ENCODE data around the gene GDF15. TPM values are rescaled to one million over a fixed set of nuclear protein-coding genes. Genes with fewer than 3 reads are reported as not detected.

Gene GDF15
- polyA plus RNA-seq, 1 donor from 2014 or later = not detected

- Histone ChIP-seq H3K36me3 (ENCODE audit: insufficient read depth, low read length) (no peaks in the 10 kb centered on the region), H3K27ac (ENCODE audit: low read length) (peak overlapping the region; percentile 92), H3K9me3 (ENCODE audit: low read length) (no peaks in the 10 kb centered on the region), H3K4me2 (ENCODE audit: low read length) (peak overlapping the region; percentile 44), H3K4me3 (ENCODE audit: low read length) (peak overlapping the region; percentile 70), H4K20me1 (ENCODE audit: insufficient read depth) (no peaks in the 10 kb centered on the region), H3K27me3 (ENCODE audit: insufficient read depth, low read depth, low read length) (no peaks in the 10 kb centered on the region), H3K9ac (ENCODE audit: low read length) (peak overlapping the region; percentile 75), H3F3A (ENCODE audit: insufficient read depth, low read length, poor library complexity, severe bottlenecking) (no peaks in the 10 kb centered on the region), H2AFZ (ENCODE audit: low read depth, low read length) (no peak overlapping the region), H3K9me2 (ENCODE audit: insufficient read depth, low read length) (no peaks in the 10 kb centered on the region), H3K79me2 (replicated peaks; ENCODE audit: insufficient read depth, low read length) (no peaks in the 10 kb centered on the region)
- TF ChIP-seq, protein P1, sequence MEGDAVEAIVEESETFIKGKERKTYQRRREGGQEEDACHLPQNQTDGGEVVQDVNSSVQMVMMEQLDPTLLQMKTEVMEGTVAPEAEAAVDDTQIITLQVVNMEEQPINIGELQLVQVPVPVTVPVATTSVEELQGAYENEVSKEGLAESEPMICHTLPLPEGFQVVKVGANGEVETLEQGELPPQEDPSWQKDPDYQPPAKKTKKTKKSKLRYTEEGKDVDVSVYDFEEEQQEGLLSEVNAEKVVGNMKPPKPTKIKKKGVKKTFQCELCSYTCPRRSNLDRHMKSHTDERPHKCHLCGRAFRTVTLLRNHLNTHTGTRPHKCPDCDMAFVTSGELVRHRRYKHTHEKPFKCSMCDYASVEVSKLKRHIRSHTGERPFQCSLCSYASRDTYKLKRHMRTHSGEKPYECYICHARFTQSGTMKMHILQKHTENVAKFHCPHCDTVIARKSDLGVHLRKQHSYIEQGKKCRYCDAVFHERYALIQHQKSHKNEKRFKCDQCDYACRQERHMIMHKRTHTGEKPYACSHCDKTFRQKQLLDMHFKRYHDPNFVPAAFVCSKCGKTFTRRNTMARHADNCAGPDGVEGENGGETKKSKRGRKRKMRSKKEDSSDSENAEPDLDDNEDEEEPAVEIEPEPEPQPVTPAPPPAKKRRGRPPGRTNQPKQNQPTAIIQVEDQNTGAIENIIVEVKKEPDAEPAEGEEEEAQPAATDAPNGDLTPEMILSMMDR (IDR thresholded peaks at IDR 0.05; ENCODE audit: poor library complexity, severe bottlenecking) = no peak
- TF ChIP-seq TAF1 (IDR thresholded peaks at IDR 0.05; ENCODE audit: low read depth) (no peak), POLR2AphosphoS5 (IDR thresholded peaks at IDR 0.05) (no peak), EP300 (conservative IDR thresholded peaks at IDR 0.05; ENCODE audit: poor library complexity, severe bottlenecking) (no peak), RAD21 (conservative IDR thresholded peaks at IDR 0.05) (no peak), SMC3 (conservative IDR thresholded peaks at IDR 0.05; ENCODE audit: poor library complexity) (no peak), MXI1 (conservative IDR thresholded peaks at IDR 0.05; ENCODE audit: poor library complexity, severe bottlenecking) (no peak), EZH2 (IDR thresholded peaks at IDR 0.05; ENCODE audit: borderline replicate concordance, insufficient read depth, low read length, poor library complexity, severe bottlenecking) (no peak)
- TF ChIP-seq, protein P2, sequence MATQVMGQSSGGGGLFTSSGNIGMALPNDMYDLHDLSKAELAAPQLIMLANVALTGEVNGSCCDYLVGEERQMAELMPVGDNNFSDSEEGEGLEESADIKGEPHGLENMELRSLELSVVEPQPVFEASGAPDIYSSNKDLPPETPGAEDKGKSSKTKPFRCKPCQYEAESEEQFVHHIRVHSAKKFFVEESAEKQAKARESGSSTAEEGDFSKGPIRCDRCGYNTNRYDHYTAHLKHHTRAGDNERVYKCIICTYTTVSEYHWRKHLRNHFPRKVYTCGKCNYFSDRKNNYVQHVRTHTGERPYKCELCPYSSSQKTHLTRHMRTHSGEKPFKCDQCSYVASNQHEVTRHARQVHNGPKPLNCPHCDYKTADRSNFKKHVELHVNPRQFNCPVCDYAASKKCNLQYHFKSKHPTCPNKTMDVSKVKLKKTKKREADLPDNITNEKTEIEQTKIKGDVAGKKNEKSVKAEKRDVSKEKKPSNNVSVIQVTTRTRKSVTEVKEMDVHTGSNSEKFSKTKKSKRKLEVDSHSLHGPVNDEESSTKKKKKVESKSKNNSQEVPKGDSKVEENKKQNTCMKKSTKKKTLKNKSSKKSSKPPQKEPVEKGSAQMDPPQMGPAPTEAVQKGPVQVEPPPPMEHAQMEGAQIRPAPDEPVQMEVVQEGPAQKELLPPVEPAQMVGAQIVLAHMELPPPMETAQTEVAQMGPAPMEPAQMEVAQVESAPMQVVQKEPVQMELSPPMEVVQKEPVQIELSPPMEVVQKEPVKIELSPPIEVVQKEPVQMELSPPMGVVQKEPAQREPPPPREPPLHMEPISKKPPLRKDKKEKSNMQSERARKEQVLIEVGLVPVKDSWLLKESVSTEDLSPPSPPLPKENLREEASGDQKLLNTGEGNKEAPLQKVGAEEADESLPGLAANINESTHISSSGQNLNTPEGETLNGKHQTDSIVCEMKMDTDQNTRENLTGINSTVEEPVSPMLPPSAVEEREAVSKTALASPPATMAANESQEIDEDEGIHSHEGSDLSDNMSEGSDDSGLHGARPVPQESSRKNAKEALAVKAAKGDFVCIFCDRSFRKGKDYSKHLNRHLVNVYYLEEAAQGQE (IDR thresholded peaks at IDR 0.05; ENCODE audit: borderline replicate concordance) = no peak
Measured at GRCh38 chr19:18429717-18430416, 43.9 kb downstream of the GDF15 start.

DNA sequence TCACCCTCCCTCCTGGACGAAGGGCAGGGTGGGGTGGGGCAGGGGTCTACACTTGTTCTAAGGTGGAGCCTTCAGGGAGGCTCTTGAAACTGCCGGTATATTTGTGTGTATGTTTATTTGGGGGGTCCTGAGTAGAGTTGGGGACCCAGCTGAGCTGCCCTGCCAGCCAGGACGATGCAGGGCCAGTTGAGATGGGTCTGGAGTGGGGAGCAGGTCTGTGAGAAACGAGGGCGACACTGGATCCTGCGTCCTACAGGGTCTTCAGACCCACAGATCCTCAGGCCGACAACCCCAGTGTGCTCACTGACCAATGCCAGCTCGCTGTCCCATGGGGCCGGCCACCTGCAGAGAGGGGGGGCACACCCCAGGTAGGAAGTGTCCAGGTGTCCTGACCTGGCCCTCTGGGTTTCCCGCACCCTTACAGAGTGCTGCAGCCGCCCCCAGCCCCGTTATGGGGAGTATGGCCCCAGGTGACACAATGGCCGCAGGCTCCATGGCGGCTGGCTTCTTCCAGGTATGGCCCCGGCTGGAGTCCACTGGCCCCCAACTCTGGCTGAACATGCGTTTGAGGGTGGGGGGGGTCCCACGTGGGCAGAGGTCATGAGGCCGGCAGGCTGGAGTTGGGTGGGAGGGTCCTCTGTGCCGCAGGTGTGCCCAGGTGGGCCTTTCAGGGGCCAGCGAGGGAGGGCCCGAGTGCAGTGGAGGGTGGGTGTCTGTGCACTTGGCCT, 44.6 kb downstream of the GDF15 start:
- Histone ChIP-seq H3K4me2 (ENCODE audit: low read length) (no peak overlapping the region), H3K9ac (ENCODE audit: low read length) (no peak overlapping the region), H2AFZ (ENCODE audit: low read depth, low read length) (no peak overlapping the region), H3K27me3 (ENCODE audit: insufficient read depth, low read depth, low read length) (no peaks in the 10 kb centered on the region), H3K9me3 (ENCODE audit: low read length) (no peaks in the 10 kb centered on the region), H3K36me3 (ENCODE audit: insufficient read depth, low read length) (no peaks in the 10 kb centered on the region), H3F3A (ENCODE audit: insufficient read depth, low read length, poor library complexity, severe bottlenecking) (no peaks in the 10 kb centered on the region), H3K4me3 (ENCODE audit: low read length) (no peak overlapping the region), H3K27ac (ENCODE audit: low read length) (peak overlapping the region; percentile 92), H3K9me2 (ENCODE audit: insufficient read depth, low read length) (no peaks in the 10 kb centered on the region), H4K20me1 (ENCODE audit: insufficient read depth) (no peaks in the 10 kb centered on the region), H3K79me2 (replicated peaks; ENCODE audit: insufficient read depth, low read length) (no peaks in the 10 kb centered on the region)
- TF ChIP-seq TAF1 (IDR thresholded peaks at IDR 0.05; ENCODE audit: low read depth) (no peak), EP300 (conservative IDR thresholded peaks at IDR 0.05; ENCODE audit: poor library complexity, severe bottlenecking) (no peak), POLR2AphosphoS5 (IDR thresholded peaks at IDR 0.05) (no peak), EZH2 (IDR thresholded peaks at IDR 0.05; ENCODE audit: borderline replicate concordance, insufficient read depth, low read length, poor library complexity, severe bottlenecking) (no peak)
- TF ChIP-seq, protein P2 (IDR thresholded peaks at IDR 0.05; ENCODE audit: borderline replicate concordance) = no peak
